HT1080 (cell line): ENCODE results near the gene ARSG. TPM values are rescaled to one million over a fixed set of nuclear protein-coding genes. Genes with fewer than 3 reads are reported as not detected.
"Not testable (repeated sequence)": the region's sequence is repeated elsewhere in the genome, so short reads cannot be mapped to it uniquely, and the experiment has no call there.

Experiments used
- DNase-seq: peaks from one replicate; pipeline ENCODE4 v3.0.0-alpha.2; 2015; ENCODE audit warnings: low read depth
- total RNA-seq: library from RNA; depleted of rRNA; stranded (reverse); fragments of >200 nt; shearing (Covaris generic); gene quantifications from 2 replicates; pipeline ENCODE4 v1.2.3, GENCODE V29; 2014

Gene ARSG
- total RNA-seq, 1 experiment from 2014 or later = 1.2 TPM

- no peak for DNase-seq
These were observed 13.4 kb downstream of the ARSG start for GRCh38 chr17:68304706-68305105.

GRCh38 chr17:68305142-68305541, 13.8 kb downstream of the ARSG start:
- no peak for DNase-seq

- DNase-seq = no peak
These were observed 15.5 kb downstream of the ARSG start for GRCh38 chr17:68306819-68307218.

DNA sequence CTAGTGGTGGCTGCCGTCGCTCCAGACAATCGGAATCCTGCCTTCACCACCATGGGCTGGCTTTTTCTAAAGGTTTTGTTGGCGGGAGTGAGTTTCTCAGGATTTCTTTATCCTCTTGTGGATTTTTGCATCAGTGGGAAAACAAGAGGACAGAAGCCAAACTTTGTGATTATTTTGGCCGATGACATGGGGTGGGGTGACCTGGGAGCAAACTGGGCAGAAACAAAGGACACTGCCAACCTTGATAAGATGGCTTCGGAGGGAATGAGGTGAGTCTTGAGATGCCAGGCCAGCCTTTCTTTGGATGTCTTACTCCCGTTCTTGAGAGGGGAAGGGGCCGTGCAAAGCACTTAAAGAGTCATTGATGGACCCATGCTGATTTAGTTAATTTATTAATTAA, 16.1 kb downstream of the ARSG start:
- no peak for DNase-seq

DNA sequence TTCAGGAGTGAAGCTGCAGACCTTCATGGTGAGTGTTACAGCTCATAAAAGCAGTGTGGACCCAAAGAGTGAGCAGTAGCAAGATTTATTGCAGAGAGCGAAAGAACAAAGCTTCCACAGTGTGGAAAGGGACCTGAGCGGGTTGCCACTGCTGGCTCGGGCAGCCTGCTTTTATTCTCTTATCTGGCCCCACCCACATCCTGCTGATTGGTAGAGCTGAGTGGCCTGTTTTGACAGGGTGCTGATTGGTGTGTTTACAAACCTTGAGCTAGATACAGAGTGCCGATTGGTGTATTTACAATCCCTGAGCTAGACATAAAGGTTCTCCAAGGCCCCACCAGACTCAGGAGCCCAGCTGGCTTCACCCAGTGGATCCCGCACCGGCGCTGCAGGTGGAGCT, 17.2 kb downstream of the ARSG start:
- not testable (repeated sequence) for DNase-seq

- DNase-seq = not testable (repeated sequence)
These were observed 17.9 kb downstream of the ARSG start for GRCh38 chr17:68309066-68309670.

- no peak for DNase-seq
These were observed 18.9 kb downstream of the ARSG start for GRCh38 chr17:68310152-68310551.

GRCh38 chr17:68314916-68315535, 23.7 kb downstream of the ARSG start:
- DNase-seq = no peak

DNA sequence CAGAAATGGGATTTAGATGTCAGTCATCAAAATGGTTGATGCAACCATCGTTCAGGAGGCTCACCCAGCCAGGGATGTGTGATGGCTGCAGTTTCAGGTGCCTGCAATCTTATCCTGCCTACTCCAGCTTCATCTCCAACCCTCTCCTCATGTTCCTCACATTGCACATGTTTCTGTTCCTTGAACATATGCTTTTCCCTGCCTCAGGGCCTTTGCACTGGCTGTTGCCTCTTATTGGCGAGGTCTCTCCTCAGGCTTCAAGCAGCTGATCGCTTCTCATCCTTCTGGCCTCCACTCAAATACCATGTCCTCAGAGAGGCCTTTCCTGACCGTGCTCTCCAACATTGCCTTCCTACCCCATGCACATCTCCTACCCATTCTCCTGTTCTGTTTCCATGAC, 24.6 kb downstream of the ARSG start:
- DNase-seq = no peak

DNA sequence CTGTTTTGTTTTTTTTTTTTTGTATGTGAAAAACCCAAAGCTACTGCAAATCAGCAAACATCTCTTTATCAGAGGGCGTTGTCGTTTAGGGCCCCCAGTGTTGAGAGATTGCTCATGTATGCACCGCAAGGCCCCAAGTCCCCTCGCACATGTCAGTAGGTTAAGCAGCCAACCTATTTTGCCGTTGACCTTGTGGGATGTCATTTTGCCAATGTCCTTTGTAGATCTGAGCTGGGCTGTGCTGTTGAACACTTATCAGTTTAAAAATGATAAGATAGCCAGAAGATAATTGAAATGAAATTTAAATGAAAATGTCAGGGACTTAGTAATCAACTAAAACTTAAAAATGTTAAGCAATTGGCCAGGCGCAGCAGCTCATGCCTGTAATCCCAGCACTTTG, 26.2 kb downstream of the ARSG start:
- no peak for DNase-seq

DNA sequence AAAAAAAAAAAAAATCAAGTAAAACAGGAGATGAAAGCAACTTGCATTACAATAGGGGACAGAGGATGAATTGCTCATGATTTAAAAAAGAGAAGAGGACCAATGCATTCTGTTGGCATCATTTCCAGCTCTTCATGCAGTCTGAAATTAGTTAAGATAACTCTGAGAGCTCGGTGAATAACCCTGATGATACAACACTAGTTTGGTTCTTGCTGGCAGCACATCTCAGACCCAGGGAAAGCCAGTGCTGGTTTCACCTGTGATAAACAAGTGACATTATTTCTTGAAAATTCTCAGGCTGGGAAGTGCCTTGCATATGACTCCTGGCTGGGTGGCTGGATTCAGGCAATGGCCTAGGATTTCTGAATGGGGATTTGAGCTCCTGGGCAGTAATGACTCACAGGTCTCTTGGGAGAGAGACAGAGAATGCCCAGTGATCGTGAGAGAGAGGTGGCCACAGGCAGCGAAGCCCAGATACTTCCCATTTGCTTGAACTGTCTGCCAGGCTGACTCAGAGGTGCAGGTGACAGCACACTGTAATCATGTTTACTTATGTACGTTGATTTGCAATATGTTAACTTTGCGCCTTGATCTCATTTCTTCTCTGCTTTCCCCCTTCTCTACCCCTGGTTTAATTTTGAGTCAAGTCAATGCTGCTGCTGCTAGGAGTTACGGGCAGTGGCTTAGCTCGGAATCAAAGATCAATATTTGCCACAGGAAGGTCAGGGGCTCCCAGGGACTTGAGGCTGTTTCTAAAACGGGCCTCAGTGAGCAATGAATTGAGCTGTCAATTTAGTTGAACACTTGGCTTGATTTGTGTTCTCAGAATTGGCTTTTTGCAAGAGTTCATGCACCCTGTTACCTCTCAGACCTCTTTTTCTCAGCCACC, 27.1 kb downstream of the ARSG start:
- peak; percentile 85 for DNase-seq

DNA sequence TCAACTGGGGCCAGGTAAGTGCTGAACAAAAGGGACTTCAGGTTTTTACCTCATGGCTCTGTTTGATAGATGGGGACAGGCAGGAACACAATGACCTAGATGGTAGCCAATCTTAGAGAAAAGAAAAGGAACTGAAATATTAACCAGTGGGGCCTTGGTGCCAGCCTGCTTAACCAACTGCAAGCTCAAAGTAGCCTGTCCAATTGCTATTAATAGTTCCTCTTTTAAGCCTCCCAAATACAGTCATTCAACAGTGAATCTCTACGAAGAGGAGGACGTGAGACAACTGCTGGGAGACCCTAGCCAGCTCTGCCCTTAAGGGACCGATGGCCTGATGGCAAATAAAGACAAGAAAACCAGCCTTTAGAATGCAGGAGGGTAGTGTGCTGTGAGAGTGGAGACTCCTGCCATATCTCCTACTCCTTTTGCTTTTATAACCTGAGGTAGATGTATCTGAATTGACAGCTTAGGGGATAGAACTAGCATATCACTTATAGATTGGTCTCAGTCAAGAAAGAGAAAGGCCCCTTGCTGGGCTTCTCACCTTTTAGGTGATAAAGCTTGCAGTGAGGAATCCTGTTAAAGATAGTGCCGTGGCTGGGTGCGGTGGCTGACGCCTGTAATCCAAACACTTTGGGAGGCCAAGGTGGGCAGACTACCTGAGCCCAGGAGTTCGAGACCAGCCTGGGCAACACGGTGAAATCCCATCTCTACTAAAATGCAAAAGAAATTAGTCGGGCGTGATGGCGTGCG, 28.3 kb downstream of the ARSG start:
- DNase-seq = no peak

GRCh38 chr17:68320311-68320865, 29.1 kb downstream of the ARSG start:
- no peak for DNase-seq

- DNase-seq = no peak
These were observed 29.8 kb downstream of the ARSG start for GRCh38 chr17:68320943-68321555.

- DNase-seq = no peak
These were observed 30.3 kb downstream of the ARSG start for GRCh38 chr17:68321556-68321954.

GRCh38 chr17:68322630-68323029, 31.3 kb downstream of the ARSG start:
- no peak for DNase-seq

GRCh38 chr17:68324114-68324513, 32.8 kb downstream of the ARSG start:
- peak; percentile 17 for DNase-seq

- DNase-seq = no peak
These were observed 33.5 kb downstream of the ARSG start for GRCh38 chr17:68324654-68325336.

- no peak for DNase-seq
These were observed 34.7 kb downstream of the ARSG start for GRCh38 chr17:68325961-68326360.

DNA sequence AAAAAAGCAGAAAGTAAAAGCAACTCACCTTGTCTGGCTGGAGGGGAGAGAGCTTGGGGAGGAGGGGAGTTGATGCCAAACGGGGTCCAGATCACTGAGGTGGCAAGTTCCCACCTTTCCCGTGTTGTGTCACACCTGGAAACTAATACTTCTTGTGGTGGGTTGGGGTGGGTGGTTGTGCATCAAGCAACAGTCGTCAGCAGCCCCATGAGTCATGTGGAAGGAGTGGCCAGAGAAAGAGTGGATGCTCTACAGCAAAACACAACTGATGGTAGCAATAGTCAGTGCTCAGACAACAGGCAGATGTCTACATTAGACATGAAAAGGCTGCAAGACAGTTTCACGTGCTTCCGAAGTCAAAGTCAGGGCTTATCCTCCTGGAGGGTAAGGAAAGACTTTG, 35.4 kb downstream of the ARSG start:
- DNase-seq = peak; percentile 24
